MV-4-11 (cell line): ENCODE results near the gene TMEM267.
"Not testable (repeated sequence)": the region's sequence is repeated elsewhere in the genome, so short reads cannot be mapped to it uniquely, and the experiment has no call there.

ENCODE experiments used
- DNase-seq: peaks from one replicate; lab custom pipeline; 2025; lab: John Stamatoyannopoulos, UW

The TMEM267 gene

DNA sequence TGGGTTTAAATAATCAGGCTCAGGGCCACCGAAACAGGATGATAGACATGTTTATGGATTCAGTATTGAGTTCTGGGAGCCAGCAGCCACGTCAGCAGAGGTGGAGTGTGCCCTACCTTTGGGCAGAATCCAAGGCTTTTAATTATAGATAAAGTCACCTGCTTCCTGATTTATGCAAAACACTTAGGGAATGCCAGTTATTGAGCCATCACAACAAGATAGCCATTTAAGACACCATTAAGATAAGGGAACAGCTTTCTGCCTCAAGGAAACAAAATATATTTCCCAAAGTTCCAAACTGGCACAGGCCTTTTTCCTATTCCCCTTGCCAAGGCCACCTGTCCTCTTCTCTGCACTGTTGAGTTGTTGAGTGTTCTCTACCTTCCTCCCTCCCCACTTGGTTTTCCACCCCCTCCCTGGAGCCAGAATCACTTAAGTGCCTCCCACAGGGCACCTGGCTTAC, 73.8 kb downstream of the TMEM267 start:
- DNase-seq, result no peak

DNA sequence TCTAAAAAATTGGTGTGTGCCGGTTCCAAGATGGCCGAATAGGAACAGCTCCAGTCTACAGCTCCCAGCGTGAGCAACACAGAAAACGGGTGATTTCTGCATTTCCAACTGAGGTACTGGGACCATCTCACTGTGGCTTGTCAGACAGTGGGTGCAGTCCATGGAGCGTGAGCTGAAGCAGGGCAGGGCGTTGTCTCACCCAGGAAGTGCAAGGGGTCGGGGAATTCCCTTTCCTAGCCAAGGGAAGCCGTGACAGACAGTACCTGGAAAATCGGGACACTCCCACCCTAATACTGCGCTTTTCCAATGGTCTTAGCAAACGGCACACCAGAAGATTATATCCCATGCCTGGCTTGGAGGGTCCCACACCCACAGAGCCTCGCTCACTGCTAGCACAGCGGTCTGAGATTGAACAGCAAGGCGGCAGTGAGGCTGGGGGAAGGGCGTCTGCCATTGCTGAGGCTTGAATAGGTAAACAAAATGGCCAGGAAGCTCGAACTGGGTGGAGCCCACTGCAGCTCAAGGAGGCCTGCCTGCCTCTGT, 81.1 kb downstream of the TMEM267 start:
- DNase-seq, result not testable (repeated sequence)

GRCh38 chr5:43401827-43402226, 81.8 kb downstream of the TMEM267 start:
- no peak for DNase-seq

DNA sequence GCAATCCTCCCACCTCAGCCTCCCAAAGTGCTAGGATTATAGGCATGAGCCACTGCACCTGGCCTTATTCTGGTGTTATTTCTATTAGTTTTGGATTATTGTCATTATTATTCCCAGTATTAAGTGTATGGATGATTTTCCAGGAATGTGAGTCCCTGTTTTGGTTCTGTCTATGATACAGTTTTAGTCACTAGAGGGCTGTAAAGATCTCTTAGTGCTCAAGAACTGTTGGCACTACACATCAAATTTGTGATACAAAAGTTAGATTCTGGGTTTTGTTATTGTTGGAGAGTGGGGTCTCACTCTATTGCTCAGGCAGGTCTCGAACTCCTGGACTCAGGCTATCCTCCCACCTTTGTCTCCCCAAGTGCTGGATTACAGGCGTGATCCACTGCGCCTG, 83.6 kb downstream of the TMEM267 start:
- DNase-seq, result no peak

DNA sequence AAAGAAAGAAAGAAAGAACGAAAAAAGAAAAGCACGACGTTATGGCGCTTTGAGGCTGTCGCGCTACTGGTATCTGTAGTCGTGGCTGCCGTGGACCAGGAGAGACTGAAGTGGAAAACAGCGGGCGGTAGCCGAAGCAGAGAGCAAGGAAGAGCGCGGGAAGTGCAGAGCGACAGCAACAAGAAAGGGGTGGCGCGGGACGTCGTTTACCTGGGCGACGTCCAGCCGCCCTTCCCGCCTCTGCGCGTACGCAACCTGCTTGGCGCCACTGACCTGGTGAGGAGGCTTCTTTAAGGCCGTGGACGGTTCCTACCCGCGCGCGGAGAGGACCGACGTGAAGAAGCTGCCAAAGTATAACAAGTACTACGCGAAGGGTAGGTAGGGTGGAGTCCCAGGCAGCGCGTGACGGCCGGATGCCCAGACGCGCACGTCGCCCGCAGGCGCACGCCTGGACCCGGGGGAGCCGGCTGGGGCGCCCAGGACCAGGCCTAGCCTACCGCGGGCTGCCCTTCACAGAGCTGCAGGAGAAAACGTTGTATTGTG, 86.8 kb downstream of the TMEM267 start:
- DNase-seq, result no peak
